Adrenal gland (tissue), 12 donors: ENCODE data around the gene SLC22A15. TPM values are rescaled to one million over a fixed set of nuclear protein-coding genes. Genes with fewer than 3 reads are reported as not detected.

Experiments used
- DNase-seq, 7 donors: peaks; one replicate each; pipeline ENCODE4 v3.0.0-alpha.2; 2019 to 2020
- H3K27ac ChIP-seq, 5 donors: fragments of 200-600 bp; sonication (generic) in 4 of 5; 1 replicate in 3 of 5; 2 replicates in 2 of 5; pipeline versions ENCODE4 v1.5.1 to v1.8.0; 2016 to 2020; ENCODE audit warnings: mild to moderate bottlenecking in 1 of 5
- H3K27me3 ChIP-seq: fragments of 200-600 bp; 2 replicates; pipeline ENCODE4 v1.8.0; 2021
- H3K36me3 ChIP-seq, 2 donors: fragments of 200-600 bp; replicated peaks in 1 of 2; 1 replicate in 1 of 2; 2 replicates in 1 of 2; pipeline versions ENCODE4 v1.5.1 to v1.8.0; 2018 to 2022
- H3K4me1 ChIP-seq, 2 donors: fragments of 200-600 bp; replicated peaks in 1 of 2; 1 replicate in 1 of 2; 2 replicates in 1 of 2; pipeline versions ENCODE4 v1.5.1 to v1.8.0; 2018 to 2021
- H3K4me3 ChIP-seq, 4 donors: fragments of 200-600 bp; sonication (generic) in 3 of 4; one replicate each; pipeline ENCODE4 v1.5.1; 2016 to 2018
- H3K9me3 ChIP-seq, 3 donors: fragments of 200-600 bp; sonication (generic) in 1 of 3; replicated peaks in 1 of 3; 1 replicate in 2 of 3; 2 replicates in 1 of 3; pipeline versions ENCODE4 v1.5.1 to v1.8.0; 2016 to 2021
- CTCF ChIP-seq, 6 experiments: fragments of 450-650 bp in 4 of 6; fragments of 200-600 bp in 2 of 6; sonication (generic) in 1 of 6; IDR thresholded peaks; 1 replicate in 5 of 6; 2 replicates in 1 of 6; pipeline versions ENCODE4 v1.5.1 to v1.8.0; 2016 to 2021; ENCODE audit warnings: antibody characterized with exemption in 6 of 6, mild to moderate bottlenecking in 2 of 6, moderate library complexity in 1 of 6
- POLR2A ChIP-seq, 2 donors: fragments of 450-650 bp; IDR thresholded peaks; one replicate each; pipeline ENCODE4 v1.6.1; 2017; ENCODE audit warnings: antibody characterized with exemption in 2 of 2, mild to moderate bottlenecking in 2 of 2, moderate library complexity in 1 of 2
- WGBS, 4 donors: extraction: QIAGEN DNeasy Blood & Tissue Kit in 2 of 4; methylation state at CpG; one replicate each; pipeline versions ENCODE4 v1.1.5 to v1.1.7; 2013 to 2017; 5-methylcytosine and 5-hydroxymethylcytosine counted together
- intact Hi-C, 2 donors: fragments of 100-400 bp; cut with DNase I; formaldehyde crosslinking; loops; one replicate each; pipeline versions ENCODE4 v1.14.1 to v1.15.0; 2022 to 2023
- polyA plus RNA-seq, 3 donors: library from polyadenylated mRNA; stranded (reverse); fragments of 200-250 nt in 2 of 3; fragments of 350-450 nt in 1 of 3; fragmentation: Illumina TruSeq in 1 of 3; extraction: RNeasy Lipid Tissue Mini Kit (QIAGEN cat#74804) in 1 of 3; gene quantifications; one replicate each; pipeline ENCODE4 v1.2.3, GENCODE V29; 2013 to 2014
- total RNA-seq, 9 donors: library from RNA; depleted of rRNA in 4 of 9; stranded (reverse); fragments of >200 nt in 4 of 9; fragments of 120-200 nt in 1 of 9; fragmentation: NEBNext Ultra II Directional in 1 of 9; extraction: Animal tissue kit (Norgen Biotek cat#: 25700) in 1 of 9; gene quantifications; one replicate each; pipeline versions ENCODE4 v1.1.0 to v1.2.4, GENCODE V29; 2013 to 2023
- donor health status: healthy with polysubstance abuse.
- donor health status: Bipolar disorder and iron deficiency.
- donor health status: DM: yes; HTN: yes; CAD: no.
- donor health status: DM: no; HTN: no; CAD: no.
- donor health status: DM: no; HTN: no; CAD: no.
- donor health status: DM: yes; HTN: yes; CAD: no.

Gene SLC22A15
- total and polyA plus RNA-seq, 12 donors: 1.2 to 27.2 (median 5.8) TPM

- H3K36me3 ChIP-seq: no peaks in the 10 kb centered on the region
- TF ChIP-seq POLR2A (IDR thresholded peaks at IDR 0.05) (no peak), CTCF (IDR thresholded peaks at IDR 0.05) (no peak)
- H3K9me3 ChIP-seq: no peaks in the 10 kb centered on the region
- intact Hi-C loops: loop anchor here in 1 of 2 donors (5.0 kb wide), 1 partner anchor 170 kb away; no protein-coding TSS in a partner anchor
- no peaks in the 10 kb centered on the region for H3K4me1 ChIP-seq
- 56 to 74% (median 65%) methylated on average over 10 to 15 of the region's 15 CpGs for WGBS, 4 donors
- H3K4me3 ChIP-seq: peak overlapping the region in 3 of 4 donors; percentile 29 to 75 (median 41)
- no peaks in the 10 kb centered on the region for H3K27me3 ChIP-seq
- peak overlapping the region in 2 of 5 donors; percentile 2 to 43 for H3K27ac ChIP-seq
- DNase-seq: no peak
These were observed 697 bp downstream of the SLC22A15 start for GRCh38 chr1:115976921-115977498.

GRCh38 chr1:115977499-115978258 is 1.4 kb downstream of the SLC22A15 start:
- H3K36me3 ChIP-seq: no peaks in the 10 kb centered on the region
- H3K9me3 ChIP-seq: no peaks in the 10 kb centered on the region
- no peaks in the 10 kb centered on the region for H3K4me1 ChIP-seq
- intact Hi-C loops: loop anchor here in 1 of 2 donors (5.0 kb wide), 1 partner anchor 170 kb away; no protein-coding TSS in a partner anchor
- H3K27ac ChIP-seq: no peak overlapping the region
- WGBS, 4 donors: 66 to 72% (median 69%) methylated on average over 9 of the region's 9 CpGs
- H3K27me3 ChIP-seq: no peaks in the 10 kb centered on the region
- peak in 1 of 7 donors; percentile 12 for DNase-seq
- H3K4me3 ChIP-seq: no peak overlapping the region
- TF ChIP-seq CTCF (IDR thresholded peaks at IDR 0.05): no peak
- TF ChIP-seq POLR2A (IDR thresholded peaks at IDR 0.05): no peak

GRCh38 chr1:115978292-115978941 is 2.1 kb downstream of the SLC22A15 start:
- WGBS, 4 donors: 84 to 90% (median 88%) methylated on average over 6 of the region's 6 CpGs
- intact Hi-C loops: loop anchor here in 1 of 2 donors (5.0 kb wide), 1 partner anchor 171 kb away; no protein-coding TSS in a partner anchor
- H3K4me1 ChIP-seq: no peaks in the 10 kb centered on the region
- no peaks in the 10 kb centered on the region for H3K27me3 ChIP-seq
- H3K36me3 ChIP-seq: no peaks in the 10 kb centered on the region
- no peak for DNase-seq
- no peak overlapping the region for H3K27ac ChIP-seq
- TF ChIP-seq POLR2A (IDR thresholded peaks at IDR 0.05) (no peak), CTCF (IDR thresholded peaks at IDR 0.05) (no peak)
- no peak overlapping the region for H3K4me3 ChIP-seq
- no peaks in the 10 kb centered on the region for H3K9me3 ChIP-seq

- Histone ChIP-seq H3K4me3 (no peak overlapping the region), H3K4me1 (no peaks in the 10 kb centered on the region), H3K9me3 (no peaks in the 10 kb centered on the region), H3K27me3 (no peaks in the 10 kb centered on the region), H3K27ac (no peak overlapping the region), H3K36me3 (no peaks in the 10 kb centered on the region)
- intact Hi-C loops: loop anchor here in 1 of 2 donors (5.0 kb wide), 1 partner anchor 173 kb away; no protein-coding TSS in a partner anchor
- WGBS, 4 donors: 66 to 73% (median 68%) methylated on average over 2 of the region's 2 CpGs
- no peak for DNase-seq
- TF ChIP-seq CTCF (IDR thresholded peaks at IDR 0.05) (no peak), POLR2A (IDR thresholded peaks at IDR 0.05) (no peak)
These were observed 3.8 kb downstream of the SLC22A15 start for GRCh38 chr1:115980156-115980555.
